Hematopoietic multipotent progenitor cell treated with erythropoietin and hydrocortisone succinate and interleukin-3 and kit ligand, for 4 days (in vitro differentiated cells): ENCODE measurements around the gene RGS7.

Source experiments
- DNase-seq: peaks from one replicate; pipeline ENCODE4 v3.0.0-alpha.2; 2015

RGS7 gene

GRCh38 chr1:241356519-241357365 is at the start of gene RGS7:
RGS7 (minus strand) TSS chr1:241357205.
- DNase-seq = peak; percentile 29

GRCh38 chr1:241406421-241406820 is 49.4 kb upstream of the RGS7 start:
- no peak for DNase-seq

GRCh38 chr1:241401156-241401555 is 44.2 kb upstream of the RGS7 start:
- DNase-seq = no peak

GRCh38 chr1:241396747-241397681 is 40.0 kb upstream of the RGS7 start:
- no peak for DNase-seq

GRCh38 chr1:241391926-241392710 is 35.1 kb upstream of the RGS7 start:
- no peak for DNase-seq

GRCh38 chr1:241390526-241390925 is 33.5 kb upstream of the RGS7 start:
- no peak for DNase-seq

- no peak for DNase-seq
Measured at GRCh38 chr1:241389400-241389799, 32.4 kb upstream of the RGS7 start.

GRCh38 chr1:241387216-241387615 is 30.2 kb upstream of the RGS7 start:
- no peak for DNase-seq

GRCh38 chr1:241376701-241377100 is 19.7 kb upstream of the RGS7 start:
- DNase-seq = no peak

- no peak for DNase-seq
Measured at GRCh38 chr1:241375886-241376285, 18.9 kb upstream of the RGS7 start.

- no peak for DNase-seq
Measured at GRCh38 chr1:241366196-241366595, 9.2 kb upstream of the RGS7 start.

GRCh38 chr1:241362350-241362749 is 5.3 kb upstream of the RGS7 start:
- no peak for DNase-seq

- no peak for DNase-seq
Measured at GRCh38 chr1:241357366-241358340, 648 bp upstream of the RGS7 start.

- DNase-seq = no peak
Measured at GRCh38 chr1:241356187-241356518, 852 bp downstream of the RGS7 start.

GRCh38 chr1:241355311-241356010 is 1.5 kb downstream of the RGS7 start:
- DNase-seq = no peak

- DNase-seq = no peak
Measured at GRCh38 chr1:241352401-241352800, 4.6 kb downstream of the RGS7 start.

- no peak for DNase-seq
Measured at GRCh38 chr1:241351841-241352240, 5.2 kb downstream of the RGS7 start.

- DNase-seq = no peak
Measured at GRCh38 chr1:241343956-241344355, 13.0 kb downstream of the RGS7 start.

GRCh38 chr1:241336335-241336734 is 20.7 kb downstream of the RGS7 start:
- DNase-seq = no peak

- DNase-seq = no peak
Measured at GRCh38 chr1:241332987-241333386, 24.0 kb downstream of the RGS7 start.

- DNase-seq = no peak
Measured at GRCh38 chr1:241332037-241332409, 25.0 kb downstream of the RGS7 start.
